SK-N-SH treated with all-trans-retinoic acid at 6 μM for 48 hours (cell line): Measurements from ENCODE around the gene PLAGL2.

ENCODE experiments used
- ATAC-seq: fragments of 200-7000 bp; cut with Tn5 transposase; 3 replicates; pipeline ENCODE4 v1.9.1; 2020; ENCODE audit warnings: mild to moderate bottlenecking, moderate library complexity
- ARNTL ChIP-seq: fragments of 450-650 bp; formaldehyde crosslinking; IDR thresholded peaks from 2 replicates; pipeline ENCODE4 v1.5.0; 2020; ENCODE audit warnings: low read depth, mild to moderate bottlenecking, moderate library complexity, borderline replicate concordance
- BACH2 ChIP-seq: fragments of 250-450 bp; sonication (Bioruptor Pico); IDR thresholded peaks from 2 replicates; pipeline ENCODE4 v1.9.0; 2021; ENCODE audit warnings: mild to moderate bottlenecking, borderline replicate concordance
- CREB5 ChIP-seq: fragments of 250-450 bp; sonication (Bioruptor Pico); IDR thresholded peaks from 2 replicates; pipeline ENCODE4 v1.5.1; 2020; ENCODE audit warnings: low read depth, mild to moderate bottlenecking, moderate library complexity
- CSDC2 ChIP-seq: fragments of 250-450 bp; sonication (Bioruptor Pico); IDR thresholded peaks from 2 replicates; pipeline ENCODE4 v1.5.0; 2020; ENCODE audit warnings: mild to moderate bottlenecking, moderate library complexity
- ESRRG ChIP-seq: fragments of 250-450 bp; sonication (Bioruptor Pico); IDR thresholded peaks from 2 replicates; pipeline ENCODE4 v1.6.1; 2021; ENCODE audit warnings: mild to moderate bottlenecking
- GLIS3 ChIP-seq: fragments of 250-450 bp; sonication (Bioruptor Pico); IDR thresholded peaks from 2 replicates; pipeline ENCODE4 v1.5.0; 2020; ENCODE audit warnings: mild to moderate bottlenecking, moderate library complexity
- ISL1 ChIP-seq: fragments of 250-450 bp; sonication (Bioruptor Pico); IDR thresholded peaks from 2 replicates; pipeline ENCODE4 v2.1.2; 2022; ENCODE audit warnings: mild to moderate bottlenecking, moderate library complexity
- OSR1 ChIP-seq: fragments of 250-450 bp; sonication (Bioruptor Pico); IDR thresholded peaks from 2 replicates; pipeline ENCODE4 v1.8.0; 2022; ENCODE audit warnings: moderate library complexity, mild to moderate bottlenecking, inconsistent platforms
- PATZ1 ChIP-seq: fragments of 250-450 bp; sonication (Bioruptor Pico); IDR thresholded peaks from 2 replicates; pipeline ENCODE4 v1.8.0; 2020; ENCODE audit warnings: mild to moderate bottlenecking, moderate library complexity, borderline replicate concordance
- POU6F1 ChIP-seq: fragments of 250-450 bp; sonication (Bioruptor Pico); IDR thresholded peaks from 2 replicates; pipeline ENCODE4 v1.8.0; 2021; ENCODE audit warnings: low read depth, mild to moderate bottlenecking, moderate library complexity, borderline replicate concordance
- RARB ChIP-seq: fragments of 250-450 bp; sonication (Bioruptor Pico); IDR thresholded peaks from 2 replicates; pipeline ENCODE4 v1.8.0; 2021; ENCODE audit warnings: mild to moderate bottlenecking, moderate library complexity
- SNAI2 ChIP-seq: fragments of 250-450 bp; sonication (Bioruptor Pico); IDR thresholded peaks from 2 replicates; pipeline ENCODE4 v1.5.0; 2020; ENCODE audit warnings: mild to moderate bottlenecking, moderate library complexity
- TCF4 ChIP-seq: fragments of 250-450 bp; sonication (Bioruptor Pico); IDR thresholded peaks from 2 replicates; pipeline ENCODE4 v1.8.0; 2021; ENCODE audit warnings: mild to moderate bottlenecking, moderate library complexity, borderline replicate concordance
- TOX ChIP-seq: fragments of 250-450 bp; sonication (Bioruptor Pico); IDR thresholded peaks from 2 replicates; pipeline ENCODE4 v1.8.0; 2021; ENCODE audit warnings: mild to moderate bottlenecking, moderate library complexity, borderline replicate concordance
- TSHZ2 ChIP-seq: fragments of 250-450 bp; sonication (Bioruptor Pico); IDR thresholded peaks from 2 replicates; pipeline ENCODE4 v1.5.0; 2020; ENCODE audit warnings: mild to moderate bottlenecking, moderate library complexity
- ZC3H10 ChIP-seq: fragments of 250-450 bp; sonication (Bioruptor Pico); IDR thresholded peaks from 2 replicates; pipeline ENCODE4 v1.5.1; 2021; ENCODE audit warnings: mild to moderate bottlenecking, moderate library complexity
- ZFP3 ChIP-seq: fragments of 250-450 bp; sonication (Bioruptor Pico); IDR thresholded peaks from 2 replicates; pipeline ENCODE4 v1.5.0; 2020; ENCODE audit warnings: mild to moderate bottlenecking, moderate library complexity
- ZFP30 ChIP-seq: fragments of 450-650 bp; formaldehyde crosslinking; IDR thresholded peaks from 2 replicates; pipeline ENCODE4 v1.5.0; 2022; ENCODE audit warnings: mild to moderate bottlenecking, moderate library complexity
- ZNF565 ChIP-seq: fragments of 450-650 bp; formaldehyde crosslinking; conservative IDR thresholded peaks from 2 replicates; pipeline ENCODE4 v1.5.0; 2020; ENCODE audit warnings: low read depth, mild to moderate bottlenecking, moderate library complexity
- ZNF70 ChIP-seq: fragments of 450-650 bp; formaldehyde crosslinking; IDR thresholded peaks from 2 replicates; pipeline ENCODE4 v1.5.0; 2020; ENCODE audit warnings: mild to moderate bottlenecking, moderate library complexity
- ZNF8 ChIP-seq: fragments of 450-650 bp; formaldehyde crosslinking; IDR thresholded peaks from 2 replicates; pipeline ENCODE4 v1.5.0; 2020; ENCODE audit warnings: mild to moderate bottlenecking, moderate library complexity

Gene PLAGL2

GRCh38 chr20:32144898-32145662 is 62.5 kb downstream of the PLAGL2 start (continued):
- TF ChIP-seq CSDC2 (CRISPR knock-in tag) (no peak), ZNF70 (no peak)

GRCh38 chr20:32142991-32143390 is 64.6 kb downstream of the PLAGL2 start:
- TF ChIP-seq ZFP3 (CRISPR knock-in tag), result no peak
- TF ChIP-seq RARB (CRISPR knock-in tag), result no peak
- TF ChIP-seq BACH2 (CRISPR knock-in tag), result no peak
- no peak for TF ChIP-seq ZNF565 (CRISPR knock-in tag)
- no peak for TF ChIP-seq PATZ1
- no peak for TF ChIP-seq ISL1 (CRISPR knock-in tag)
- no peak for TF ChIP-seq OSR1 (CRISPR knock-in tag)
- no peak for TF ChIP-seq ZNF70
- no peak for TF ChIP-seq ZC3H10 (CRISPR knock-in tag)
- TF ChIP-seq ZNF8 (CRISPR knock-in tag), result no peak
- no peak for TF ChIP-seq ZFP30 (CRISPR knock-in tag)
- TF ChIP-seq POU6F1 (CRISPR knock-in tag), result no peak
- TF ChIP-seq TCF4, result no peak
- TF ChIP-seq TSHZ2, result no peak
- no peak for TF ChIP-seq ARNTL (CRISPR knock-in tag)
- TF ChIP-seq GLIS3 (CRISPR knock-in tag), result no peak
- TF ChIP-seq CREB5, result no peak
- TF ChIP-seq TOX (CRISPR knock-in tag), result no peak
- no peak for TF ChIP-seq SNAI2
- no peak for TF ChIP-seq ESRRG
- ATAC-seq, result no peak
